Endothelial cell of umbilical vein (primary cell): Measurements from ENCODE around the gene ST6GALNAC6. TPM values are rescaled to one million over a fixed set of nuclear protein-coding genes. Genes with fewer than 3 reads are reported as not detected.
A peak's percentile ranks its signal among the peaks of the same experiment; 100 is the strongest.

Source experiments
- Bru-seq: library from RNA; stranded (reverse); fragments of 400-500 nt; gene quantifications from one replicate; lab custom pipeline; 2021; lab: Mats Ljungman, UMichigan
- BruChase-seq, 2 experiments: library from RNA; stranded (reverse); fragments of 400-500 nt; gene quantifications; one replicate each; lab custom pipeline; 2021; lab: Mats Ljungman, UMichigan
- BruUV-seq: library from RNA; stranded (reverse); fragments of 400-500 nt; replicated peaks from 2 replicates; lab custom pipeline; 2021; lab: Mats Ljungman, UMichigan
- CTCF ChIA-PET: fragments of 300-600, 350-600 bp; sonication (Branson Sonifier 250); formaldehyde crosslinking; loops from one replicate; lab custom pipeline; 2021; ENCODE audit warnings: antibody characterized with exemption, inconsistent platforms; lab: Charles Lee
- POLR2A ChIA-PET: fragments of 300-600, 350-600 bp; sonication (Branson Sonifier 250); formaldehyde crosslinking; loops from one replicate; lab custom pipeline; 2021; ENCODE audit warnings: antibody characterized with exemption, inconsistent platforms; lab: Charles Lee
- DNase-seq: peaks from one replicate; pipeline ENCODE4 v3.0.0-alpha.2; 2011; ENCODE audit warnings: low read depth, low spot score
- FAIRE-seq: peaks from 2 replicates; lab custom pipeline; 2011; peaks lifted over from hg19 to GRCh38; lab: Jason Lieb, UNC
- H2AFZ ChIP-seq: 2 replicates; pipeline ENCODE4 v1.6.0; 2012; ENCODE audit warnings: low read depth, low read length, control low read depth, inconsistent platforms
- H3K27ac ChIP-seq: 2 replicates; pipeline ENCODE4 v1.5.1; 2011; ENCODE audit warnings: low read depth, mild to moderate bottlenecking, control low read depth, low read length, moderate library complexity; ENCODE audit not compliant: insufficient read depth
- H3K27me3 ChIP-seq, 2 experiments: 2 replicates each; pipeline versions ENCODE4 v1.6.0 to v1.6.1; 2011; ENCODE audit warnings: low read length in 2 of 2, mixed read lengths in 1 of 2; ENCODE audit not compliant: control insufficient read depth in 2 of 2, insufficient read depth in 2 of 2
- H3K36me3 ChIP-seq, 2 experiments: 2 replicates in 1 of 2; 3 replicates in 1 of 2; pipeline ENCODE4 v1.5.1; 2011; ENCODE audit warnings: low read length in 2 of 2, mild to moderate bottlenecking in 1 of 2, moderate library complexity in 1 of 2; ENCODE audit not compliant: control insufficient read depth in 2 of 2, insufficient read depth in 2 of 2; ENCODE audit errors: extremely low read depth in 1 of 2
- H3K4me1 ChIP-seq: 3 replicates; pipeline ENCODE4 v1.5.1; 2011; ENCODE audit warnings: mild to moderate bottlenecking, low read length; ENCODE audit not compliant: control insufficient read depth, insufficient read depth; ENCODE audit errors: extremely low read depth
- H3K4me2 ChIP-seq: 2 replicates; pipeline ENCODE4 v1.6.1; 2011; ENCODE audit warnings: low read length, control low read depth, mixed read lengths; ENCODE audit not compliant: insufficient read depth
- H3K4me3 ChIP-seq, 3 experiments: fragments of 200-600 bp in 1 of 3; sonication (generic), shearing (Covaris generic) in 1 of 3; replicated peaks in 1 of 3; 2 replicates each; pipeline ENCODE4 v1.5.1; 2011 to 2016; ENCODE audit warnings: control low read depth in 3 of 3, low read length in 3 of 3, mild to moderate bottlenecking in 2 of 3, inconsistent platforms in 1 of 3, low read depth in 1 of 3, moderate library complexity in 1 of 3; ENCODE audit not compliant: insufficient read depth in 1 of 3
- H3K79me2 ChIP-seq: 2 replicates; pipeline ENCODE4 v1.6.0; 2012; ENCODE audit warnings: low read length, inconsistent platforms; ENCODE audit not compliant: control insufficient read depth, insufficient read depth
- H3K9ac ChIP-seq: replicated peaks from 2 replicates; pipeline ENCODE3; 2011; ENCODE audit warnings: low read length, control low read depth; ENCODE audit not compliant: insufficient read depth; ENCODE audit errors: extremely low read depth
- H3K9me1 ChIP-seq: replicated peaks from 3 replicates; pipeline ENCODE4 v1.6.0; 2011; ENCODE audit warnings: mild to moderate bottlenecking, low read length; ENCODE audit not compliant: control insufficient read depth, insufficient read depth; ENCODE audit errors: extremely low read depth
- H3K9me3 ChIP-seq: replicated peaks from 2 replicates; pipeline ENCODE4 v1.5.1; 2012; ENCODE audit warnings: low read length, inconsistent platforms; ENCODE audit not compliant: control insufficient read depth, insufficient read depth
- H4K20me1 ChIP-seq: replicated peaks from 2 replicates; pipeline ENCODE3; 2011; ENCODE audit warnings: mild to moderate bottlenecking, low read length; ENCODE audit not compliant: control insufficient read depth, insufficient read depth; ENCODE audit errors: extremely low read depth
- FOS ChIP-seq: IDR thresholded peaks from 2 replicates; pipeline ENCODE4 v1.6.1; 2011; ENCODE audit warnings: mild to moderate bottlenecking, low read length, moderate library complexity, borderline replicate concordance; ENCODE audit not compliant: insufficient read depth
- GATA2 ChIP-seq: IDR thresholded peaks from 2 replicates; pipeline ENCODE4 v1.7.0; 2011; ENCODE audit warnings: low read depth, mild to moderate bottlenecking, moderate library complexity, mixed read lengths, low read length; ENCODE audit not compliant: insufficient read length, insufficient read depth
- JUN ChIP-seq: IDR thresholded peaks from 2 replicates; pipeline ENCODE4 v1.6.1; 2011; ENCODE audit warnings: borderline replicate concordance, low read depth; ENCODE audit not compliant: insufficient read length, insufficient read depth
- POLR2A ChIP-seq: IDR thresholded peaks from 2 replicates; pipeline ENCODE4 v1.6.1; 2012; ENCODE audit warnings: low read depth, mild to moderate bottlenecking, control low read depth, low read length
- POLR2AphosphoS5 ChIP-seq: IDR thresholded peaks from 2 replicates; pipeline ENCODE4 v1.6.1; 2012; ENCODE audit warnings: low read depth, mild to moderate bottlenecking, control low read depth, low read length, moderate library complexity; ENCODE audit not compliant: insufficient read depth
- dilution Hi-C: fragments of 300-500 bp; cut with MboI; formaldehyde crosslinking; loops from one replicate; pipeline ENCODE4 v1.15.0; 2019; ENCODE audit warnings: low sequenced_read_pairs; ENCODE audit not compliant: extremely low pct_ligation_motif_present
- intact Hi-C: fragments of 100-400 bp; cut with micrococcal nuclease; formaldehyde crosslinking; loops from one replicate; pipeline ENCODE4 v1.10.0; 2022
- long read RNA-seq: library from polyadenylated mRNA; stranded (forward); transcript quantifications from one replicate; pipeline ENCODE4 v2.0.0, GENCODE V29; 2021
- polyA minus RNA-seq, 3 experiments: library from RNA; depleted of rRNA, polyadenylated mRNA; stranded (reverse); fragments of >200 nt; gene quantifications; 1 replicate in 1 of 3; 2 replicates in 2 of 3; pipeline ENCODE4 v1.2.3, GENCODE V29; 2011
- polyA plus RNA-seq, 4 experiments: library from polyadenylated mRNA; depleted of rRNA in 3 of 4; stranded (reverse) in 3 of 4; unstranded in 1 of 4; fragments of >200 nt; gene quantifications; 2 replicates each; pipeline versions ENCODE4 v1.2.1 to v1.2.3, GENCODE V29; 2011 to 2012; ENCODE audit warnings: missing spikeins in 1 of 4
- total RNA-seq: library from RNA; stranded (reverse); gene quantifications from 2 replicates; pipeline ENCODE4 v1.2.3, GENCODE V29; 2021

The ST6GALNAC6 gene
- 43.0 and 43.5 TPM in 2 replicates for total RNA-seq
- 78.9 and 93.6 TPM in 2 replicates for polyA plus RNA-seq
- 43.5 and 55.9 TPM in 2 replicates for polyA plus RNA-seq (2011; cell fraction: cytosol; rRNA removed)
- polyA plus RNA-seq (2011; cell fraction: nucleus; rRNA removed) = 78.4 and 100.0 TPM in 2 replicates
- 27.3 and 41.2 TPM in 2 replicates for polyA plus RNA-seq (2012)
- 50.1 and 50.4 TPM in 2 replicates for polyA minus RNA-seq
- 17.7 TPM for polyA minus RNA-seq (2011; cell fraction: cytosol; rRNA and poly(A)+ RNA removed)
- 20.0 and 24.0 TPM in 2 replicates for polyA minus RNA-seq (2011; cell fraction: nucleus; rRNA and poly(A)+ RNA removed)
- percentile 39 among the genes with signal in this experiment for Bru-seq, nascent RNA
- percentile 56 among the genes with signal in this experiment for BruChase-seq, experiment 1, labeled RNA remaining after a 6-hour chase
- BruChase-seq, experiment 2, labeled RNA remaining after a 2-hour chase = percentile 50 among the genes with signal in this experiment
- long read RNA-seq, transcript ST6GALNAC6-205 (7 exons, 2,460 nt) = minor isoform, 28 of 76 reads
- long read RNA-seq, transcript ST6GALNAC6-204 (6 exons, 2,406 nt) = major isoform, 38 of 76 reads
- long read RNA-seq, partial matches to known transcripts = 2 of 76 reads
- long read RNA-seq, other reads (novel, unspliced or antisense) = 6 of 76 reads

- Histone ChIP-seq H3K79me2 (peaks cover 11% of the 10 kb centered on the region), H3K9me1 (no peaks in the 10 kb centered on the region), H3K9me3 (no peaks in the 10 kb centered on the region), H3K27ac (peak within 1 kb of the TSS; percentile 35), H2AFZ (peak within 1 kb of the TSS; percentile 91), H3K4me3 (peak within 1 kb of the TSS; percentile 60 to 74 (median 62)), H3K9ac (peak within 1 kb of the TSS; percentile 85), H3K4me2 (peak within 1 kb of the TSS; percentile 69), H3K4me1 (peaks cover 25% of the 10 kb centered on the region), H4K20me1 (no peaks in the 10 kb centered on the region), H3K27me3 (no peaks in the 10 kb centered on the region), H3K36me3 (peaks cover 2 to 18% of the 10 kb centered on the region in 2 experiments)
- TF ChIP-seq POLR2A (peak; percentile 57), GATA2 (no peak), FOS (no peak), POLR2AphosphoS5 (peak; percentile 83), JUN (no peak)
- BruUV-seq = no TSS peak
- ChIA-PET CTCF (interaction anchor here (0.9 to 2.7 kb wide), 8 partner anchors 9 to 165 kb away, joined by 3 to 12 read pairs (median 6); partner anchors contain the start of genes ST6GALNAC4 and TOR2A), POLR2A (interaction anchor here (1.0 kb wide), 1 partner anchor 106 kb away, joined by 4 read pairs; no protein-coding TSS in a partner anchor)
- dilution Hi-C loops (no loop called here), intact Hi-C loops (loop anchor here (1.0 to 2.0 kb wide), 2 partner anchors 17 kb away; partner anchors contain the start of gene ST6GALNAC4)
- peak; percentile 53 for FAIRE-seq
- DNase-seq = peak; percentile 56
Measured at GRCh38 chr9:127899128-127899943, at the start of gene ST6GALNAC6. ST6GALNAC6 (minus strand) TSS chr9:127899603; CDS start chr9:127897981, 1,622 bp downstream.
